Stimulated activated CD8-positive, alpha-beta memory T cell treated with anti-CD3 and anti-CD28 coated beads, Interleukin-15, amount 100 ng/mL, for 4 hours (primary cell): ENCODE data around the gene GREB1.
"Not testable (repeated sequence)": the region's sequence is repeated elsewhere in the genome, so short reads cannot be mapped to it uniquely, and the experiment has no call there.

Experiments
- DNase-seq, 2 donors: peaks; one replicate each; pipeline ENCODE4 v3.0.0-alpha.2; 2020; ENCODE audit warnings: low read depth in 2 of 2

The GREB1 gene

GRCh38 chr2:11639503-11639902, 105.7 kb downstream of the GREB1 start:
- no peak for DNase-seq

GRCh38 chr2:11640132-11640531, 106.3 kb downstream of the GREB1 start:
- no peak for DNase-seq

GRCh38 chr2:11642972-11643371, 109.1 kb downstream of the GREB1 start:
- no peak for DNase-seq

- DNase-seq = no peak
Measured at GRCh38 chr2:11644293-11644692, 110.4 kb downstream of the GREB1 start.

- no peak for DNase-seq
Measured at GRCh38 chr2:11646530-11646929, 112.7 kb downstream of the GREB1 start.

GRCh38 chr2:11647834-11648600, 114.2 kb downstream of the GREB1 start:
- DNase-seq = no peak

- no peak for DNase-seq
Measured at GRCh38 chr2:11649093-11649492, 115.2 kb downstream of the GREB1 start.

- DNase-seq = no peak
Measured at GRCh38 chr2:11651856-11652548, 118.2 kb downstream of the GREB1 start.

GRCh38 chr2:11652553-11652952, 118.7 kb downstream of the GREB1 start:
- no peak for DNase-seq

GRCh38 chr2:11655495-11655894, 121.7 kb downstream of the GREB1 start:
- DNase-seq = no peak

- no peak for DNase-seq
Measured at GRCh38 chr2:11656252-11656651, 122.4 kb downstream of the GREB1 start.

GRCh38 chr2:11656671-11657101, 122.8 kb downstream of the GREB1 start:
- DNase-seq = no peak

- DNase-seq = no peak
Measured at GRCh38 chr2:11657195-11657594, 123.3 kb downstream of the GREB1 start.

- DNase-seq = no peak
Measured at GRCh38 chr2:11657646-11658045, 123.8 kb downstream of the GREB1 start.

- no peak for DNase-seq
Measured at GRCh38 chr2:11658208-11659114, 124.6 kb downstream of the GREB1 start.

GRCh38 chr2:11659115-11659475, 125.2 kb downstream of the GREB1 start:
- no peak for DNase-seq

GRCh38 chr2:11659851-11660250, 126.0 kb downstream of the GREB1 start:
- DNase-seq = no peak

GRCh38 chr2:11660396-11660795, 126.6 kb downstream of the GREB1 start:
- DNase-seq = not testable (repeated sequence)

GRCh38 chr2:11661891-11662435, 128.1 kb downstream of the GREB1 start:
- DNase-seq = no peak

GRCh38 chr2:11662882-11663281, 129.0 kb downstream of the GREB1 start:
- no peak for DNase-seq

- DNase-seq = no peak
Measured at GRCh38 chr2:11663427-11663826, 129.6 kb downstream of the GREB1 start.

- no peak for DNase-seq
Measured at GRCh38 chr2:11665028-11665427, 131.2 kb downstream of the GREB1 start.
